Transverse colon (tissue), 4 donors: ENCODE results near the gene GPR171.
"Not testable (repeated sequence)": the region's sequence is repeated elsewhere in the genome, so short reads cannot be mapped to it uniquely, and the experiment has no call there.

Experiments
- POLR2A ChIP-seq: fragments of 450-650 bp; IDR thresholded peaks from one replicate; pipeline ENCODE4 v1.6.1; 2016; ENCODE audit warnings: antibody characterized with exemption, mild to moderate bottlenecking, moderate library complexity
- POLR2AphosphoS5 ChIP-seq, 3 donors: sonication (generic); formaldehyde crosslinking; IDR thresholded peaks; one replicate each; pipeline ENCODE4 v1.6.1; 2016; ENCODE audit warnings: antibody characterized with exemption in 3 of 3
- TF ChIP-seq, protein P1 (sequence below), 5 experiments: fragments of 200-600 bp in 3 of 5; fragments of 450-650 bp in 2 of 5; sonication (generic) in 3 of 5; IDR thresholded peaks; 1 replicate in 2 of 5; 2 replicates in 3 of 5; pipeline ENCODE4 v1.5.1; 2016 to 2017; ENCODE audit warnings: antibody characterized with exemption in 5 of 5, inconsistent platforms in 3 of 5, mild to moderate bottlenecking in 2 of 5, moderate library complexity in 1 of 5

DNA sequence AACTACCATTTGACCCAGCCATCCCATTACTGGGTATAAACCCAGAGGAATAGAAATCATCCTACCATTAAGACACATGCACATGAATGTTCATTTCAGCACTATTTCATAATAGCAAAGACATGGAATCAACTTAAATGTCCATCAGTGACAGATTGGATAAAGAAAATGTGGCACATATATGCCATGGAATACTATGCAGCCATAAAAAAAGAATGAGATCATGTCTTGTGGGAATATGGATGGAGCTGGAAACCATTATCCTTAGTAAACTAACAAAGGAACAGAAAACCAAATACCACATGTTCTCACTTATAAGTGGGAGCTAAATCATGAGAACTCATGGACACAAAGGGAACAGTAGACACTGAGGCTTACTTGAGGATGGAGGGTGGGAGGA, 29.4 kb upstream of the GPR171 start:
- TF ChIP-seq, protein P1, sequence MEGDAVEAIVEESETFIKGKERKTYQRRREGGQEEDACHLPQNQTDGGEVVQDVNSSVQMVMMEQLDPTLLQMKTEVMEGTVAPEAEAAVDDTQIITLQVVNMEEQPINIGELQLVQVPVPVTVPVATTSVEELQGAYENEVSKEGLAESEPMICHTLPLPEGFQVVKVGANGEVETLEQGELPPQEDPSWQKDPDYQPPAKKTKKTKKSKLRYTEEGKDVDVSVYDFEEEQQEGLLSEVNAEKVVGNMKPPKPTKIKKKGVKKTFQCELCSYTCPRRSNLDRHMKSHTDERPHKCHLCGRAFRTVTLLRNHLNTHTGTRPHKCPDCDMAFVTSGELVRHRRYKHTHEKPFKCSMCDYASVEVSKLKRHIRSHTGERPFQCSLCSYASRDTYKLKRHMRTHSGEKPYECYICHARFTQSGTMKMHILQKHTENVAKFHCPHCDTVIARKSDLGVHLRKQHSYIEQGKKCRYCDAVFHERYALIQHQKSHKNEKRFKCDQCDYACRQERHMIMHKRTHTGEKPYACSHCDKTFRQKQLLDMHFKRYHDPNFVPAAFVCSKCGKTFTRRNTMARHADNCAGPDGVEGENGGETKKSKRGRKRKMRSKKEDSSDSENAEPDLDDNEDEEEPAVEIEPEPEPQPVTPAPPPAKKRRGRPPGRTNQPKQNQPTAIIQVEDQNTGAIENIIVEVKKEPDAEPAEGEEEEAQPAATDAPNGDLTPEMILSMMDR (IDR thresholded peaks at IDR 0.05): not testable (repeated sequence)
- not testable (repeated sequence) for TF ChIP-seq POLR2AphosphoS5 (IDR thresholded peaks at IDR 0.05); POLR2A
